Naive thymus-derived CD8-positive, alpha-beta T cell (primary cell): Measurements from ENCODE around the gene TTC7B. TPM values are rescaled to one million over a fixed set of nuclear protein-coding genes. Genes with fewer than 3 reads are reported as not detected.
A peak's percentile ranks its signal among the peaks of the same experiment; 100 is the strongest.

Experiments used
- ATAC-seq, 2 donors: fragments of 150-1000 bp; cut with Tn5 transposase in 1 of 2; sonication (Bioruptor Pico), chemical (Tn5 transposase) in 1 of 2; 1 replicate in 1 of 2; 2 replicates in 1 of 2; pipeline ENCODE4 v1.10.0; 2021; ENCODE audit warnings: mild to moderate bottlenecking in 2 of 2, moderate library complexity in 2 of 2
- POLR2A ChIA-PET: fragments of 350-600 bp; sonication (Branson Sonifier 250); formaldehyde crosslinking; loops from one replicate; lab custom pipeline; 2021; ENCODE audit warnings: antibody characterized with exemption; lab: Charles Lee
- DNase-seq, 10 donors: peaks; one replicate each; pipeline versions ENCODE4 v3.0.0 to v3.0.0-alpha.2; 2020 to 2022
- H3K27ac Mint-ChIP-seq, 10 donors: one replicate each; pipeline ENCODE4 v1.8.0; 2020 to 2022; ENCODE audit warnings: mild to moderate bottlenecking in 10 of 10, mixed read lengths in 10 of 10, moderate library complexity in 4 of 10, inconsistent platforms in 1 of 10
- H3K27me3 Mint-ChIP-seq, 5 donors: one replicate each; pipeline ENCODE4 v1.8.0; 2021 to 2022; ENCODE audit warnings: mixed read lengths in 5 of 5
- H3K36me3 Mint-ChIP-seq, 3 donors: one replicate each; pipeline ENCODE4 v1.8.0; 2020 to 2022; ENCODE audit warnings: mixed read lengths in 3 of 3, mild to moderate bottlenecking in 2 of 3, inconsistent platforms in 1 of 3
- H3K4me1 Mint-ChIP-seq, 4 donors: one replicate each; pipeline ENCODE4 v1.8.0; 2021 to 2022; ENCODE audit warnings: mixed read lengths in 4 of 4
- H3K4me3 Mint-ChIP-seq, 10 donors: one replicate each; pipeline ENCODE4 v1.8.0; 2020 to 2022; ENCODE audit warnings: mild to moderate bottlenecking in 10 of 10, mixed read lengths in 10 of 10, moderate library complexity in 6 of 10, inconsistent platforms in 1 of 10
- H3K9me3 Mint-ChIP-seq, 9 donors: one replicate each; pipeline ENCODE4 v1.8.0; 2020 to 2022; ENCODE audit warnings: mixed read lengths in 9 of 9, mild to moderate bottlenecking in 3 of 9, inconsistent platforms in 1 of 9, moderate library complexity in 1 of 9
- polyA plus RNA-seq, 3 donors: library from polyadenylated mRNA; unstranded; fragments of 300-500 nt; fragmentation: Illumina TruSeq; gene quantifications; one replicate each; pipeline ENCODE4 v1.2.3, GENCODE V29; 2021
- total RNA-seq, 8 experiments: library from RNA in 2 of 8; stranded (reverse) in 2 of 8; gene quantifications; one replicate each; pipeline ENCODE4 v1.2.3 and lab custom pipeline; 2021 to 2026

The TTC7B gene
- total and polyA plus RNA-seq, 5 experiments from 2014 or later, result 0.01 to 0.81 (median 0.41) TPM

GRCh38 chr14:90697132-90697531, 119.1 kb downstream of the TTC7B start:
- H3K4me1 Mint-ChIP-seq, result peaks cover 4 to 11% (median 4%) of the 10 kb centered on the region in 4 donors
- H3K27ac Mint-ChIP-seq, result no peak overlapping the region
- DNase-seq (no peak), ATAC-seq (peak in 1 of 2 donors; percentile 12)
- POLR2A ChIA-PET, result interaction anchor here (0.8 to 2.0 kb wide), 3 partner anchors 296 to 327 kb away, joined by 5 read pairs; no protein-coding TSS in a partner anchor
- no peak overlapping the region for H3K4me3 Mint-ChIP-seq
- no peaks in the 10 kb centered on the region for H3K9me3 Mint-ChIP-seq
- peaks cover 0 to 3% (median 0%) of the 10 kb centered on the region in 5 donors for H3K27me3 Mint-ChIP-seq
- H3K36me3 Mint-ChIP-seq, result no peaks in the 10 kb centered on the region

DNA sequence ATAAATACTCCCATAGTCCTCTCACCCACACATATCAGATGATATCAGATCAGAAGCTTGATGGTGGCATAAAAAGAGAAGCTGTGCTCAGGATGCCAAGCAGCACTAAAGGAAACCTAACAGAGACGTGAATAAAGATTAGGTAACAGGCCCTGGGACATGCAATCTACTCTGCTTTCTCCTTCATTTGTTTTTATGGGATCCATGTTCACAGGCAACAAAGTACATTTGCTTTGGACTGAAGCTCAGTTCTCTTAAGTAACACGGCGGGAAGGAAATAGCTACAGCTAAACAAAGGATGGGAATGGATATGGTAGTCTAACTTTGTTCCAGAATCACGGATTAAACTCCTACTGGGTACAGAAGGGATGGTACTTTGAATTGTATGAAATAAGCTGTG, 119.5 kb downstream of the TTC7B start:
- no peak overlapping the region for H3K4me3 Mint-ChIP-seq

DNA sequence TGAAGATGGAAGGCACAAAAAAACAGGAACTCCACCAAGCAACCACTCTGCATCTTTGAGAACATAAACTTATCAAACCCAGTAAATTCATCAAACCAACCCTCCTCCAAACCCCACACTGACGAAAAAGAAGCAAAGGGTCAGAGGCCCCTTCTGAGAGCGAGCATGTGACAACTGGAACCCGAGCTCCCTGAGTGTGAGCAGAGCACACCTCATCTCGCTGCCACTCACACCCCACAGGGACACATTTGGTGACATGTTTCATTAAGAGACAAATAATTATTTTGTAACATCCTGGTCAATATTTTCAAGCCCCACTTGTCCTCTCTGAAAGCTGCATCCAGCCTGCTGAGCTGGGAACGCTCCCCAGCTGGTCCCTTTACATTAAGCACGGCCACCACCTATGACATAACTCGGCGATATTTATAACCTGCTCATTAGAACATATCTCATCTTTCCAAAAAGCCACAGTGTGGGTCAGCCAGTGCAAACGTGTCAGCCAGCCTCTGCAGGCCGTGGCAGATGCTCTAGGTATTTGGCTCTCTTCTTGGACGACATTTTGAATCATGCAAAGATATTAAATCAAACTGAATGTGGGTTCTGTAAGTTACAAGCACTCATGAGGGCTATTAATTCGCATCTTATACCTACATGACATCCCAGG, 120.1 kb downstream of the TTC7B start:
- Mint-ChIP-seq H3K9me3 (no peaks in the 10 kb centered on the region), H3K4me3 (no peak overlapping the region), H3K27ac (peak overlapping the region in 1 of 10 donors; percentile 16), H3K27me3 (peaks cover 0 to 3% (median 0%) of the 10 kb centered on the region in 5 donors), H3K4me1 (peaks cover 4 to 11% (median 4%) of the 10 kb centered on the region in 4 donors), H3K36me3 (no peaks in the 10 kb centered on the region)
- ATAC-seq, result no peak
- no peak for DNase-seq
- POLR2A ChIA-PET, result interaction anchor here (1.7 kb wide), 1 partner anchor 295 kb away, joined by 5 read pairs; no protein-coding TSS in a partner anchor

More for the DNA sequence above, 119.5 kb downstream of the TTC7B start:
- no peaks in the 10 kb centered on the region for H3K9me3 Mint-ChIP-seq
- no peak for DNase-seq
- H3K27ac Mint-ChIP-seq, result peak overlapping the region in 2 of 10 donors; percentile 5 to 77
- peaks cover 4 to 11% (median 4%) of the 10 kb centered on the region in 4 donors for H3K4me1 Mint-ChIP-seq
- H3K27me3 Mint-ChIP-seq, result peaks cover 0 to 3% (median 0%) of the 10 kb centered on the region in 5 donors
- no peaks in the 10 kb centered on the region for H3K36me3 Mint-ChIP-seq
- POLR2A ChIA-PET, result interaction anchor here (0.8 to 1.7 kb wide), 2 partner anchors 296 to 327 kb away, joined by 5 read pairs; no protein-coding TSS in a partner anchor
- no peak for ATAC-seq

- no peak overlapping the region for H3K4me3 Mint-ChIP-seq
- POLR2A ChIA-PET, result no interaction called here
- DNase-seq (no peak), ATAC-seq (no peak)
- H3K27ac Mint-ChIP-seq, result no peak overlapping the region
- no peaks in the 10 kb centered on the region for H3K27me3 Mint-ChIP-seq
- no peaks in the 10 kb centered on the region for H3K9me3 Mint-ChIP-seq
- H3K4me1 Mint-ChIP-seq, result peaks cover 4 to 11% (median 4%) of the 10 kb centered on the region in 4 donors
- no peaks in the 10 kb centered on the region for H3K36me3 Mint-ChIP-seq
Measured at GRCh38 chr14:90693413-90693812, 122.8 kb downstream of the TTC7B start.

DNA sequence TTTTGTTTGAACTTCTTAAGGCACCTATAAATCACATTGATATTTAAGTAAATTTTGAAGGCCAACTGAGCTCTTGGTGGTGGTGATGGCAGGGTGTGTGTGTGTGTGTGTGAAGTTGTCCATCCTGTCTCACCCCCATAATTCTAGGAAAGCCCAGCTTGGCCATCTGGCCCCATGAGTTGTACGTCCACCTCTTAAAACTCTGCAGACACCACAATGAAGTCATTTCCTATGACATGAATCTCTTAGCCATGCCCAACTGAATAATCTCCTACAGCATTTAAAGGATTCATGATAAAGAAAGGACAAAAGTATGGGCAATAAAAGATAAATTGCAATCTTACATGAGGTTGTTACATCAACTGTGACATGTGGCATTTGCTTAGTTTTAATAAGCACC, 123.4 kb downstream of the TTC7B start:
- POLR2A ChIA-PET, result no interaction called here
- H3K4me1 Mint-ChIP-seq, result peaks cover 3 to 10% (median 4%) of the 10 kb centered on the region in 4 donors
- H3K36me3 Mint-ChIP-seq, result no peaks in the 10 kb centered on the region
- H3K27ac Mint-ChIP-seq, result no peak overlapping the region
- DNase-seq (no peak), ATAC-seq (no peak)
- no peaks in the 10 kb centered on the region for H3K27me3 Mint-ChIP-seq
- H3K9me3 Mint-ChIP-seq, result no peaks in the 10 kb centered on the region
- no peak overlapping the region for H3K4me3 Mint-ChIP-seq

DNA sequence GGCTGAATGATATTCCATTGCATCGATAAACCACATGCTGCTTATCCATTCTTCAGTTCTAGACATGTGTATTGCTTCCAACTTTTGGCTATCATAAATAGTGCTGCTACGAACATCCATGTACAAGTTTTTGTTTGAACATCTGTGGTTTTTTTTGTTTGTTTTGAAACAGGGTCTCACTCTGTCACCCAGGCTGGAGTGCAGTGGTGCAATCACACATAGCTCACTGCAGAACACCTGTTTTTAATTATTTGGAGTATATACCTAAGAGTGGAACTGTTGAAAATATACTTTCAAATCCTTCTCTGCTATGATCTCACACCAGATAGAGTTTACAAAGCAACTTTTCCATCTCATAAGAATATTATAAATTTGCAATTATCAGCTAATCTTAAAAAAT, 124.2 kb downstream of the TTC7B start:
- H3K4me3 Mint-ChIP-seq, result no peak overlapping the region
- no peak for DNase-seq
- H3K27ac Mint-ChIP-seq, result no peak overlapping the region
- no peaks in the 10 kb centered on the region for H3K36me3 Mint-ChIP-seq
- POLR2A ChIA-PET, result no interaction called here
- no peak for ATAC-seq
- no peaks in the 10 kb centered on the region for H3K9me3 Mint-ChIP-seq
- peaks cover 0 to 2% (median 0%) of the 10 kb centered on the region in 5 donors for H3K27me3 Mint-ChIP-seq
- peaks cover 0 to 4% (median 0%) of the 10 kb centered on the region in 4 donors for H3K4me1 Mint-ChIP-seq

- Mint-ChIP-seq H3K9me3 (no peaks in the 10 kb centered on the region), H3K4me1 (peaks cover 0 to 1% (median 0%) of the 10 kb centered on the region in 4 donors), H3K27ac (no peak overlapping the region), H3K27me3 (peaks cover 0 to 2% (median 0%) of the 10 kb centered on the region in 5 donors), H3K4me3 (no peak overlapping the region), H3K36me3 (no peaks in the 10 kb centered on the region)
- POLR2A ChIA-PET, result no interaction called here
- ATAC-seq (no peak), DNase-seq (no peak)
Measured at GRCh38 chr14:90691627-90692026, 124.6 kb downstream of the TTC7B start.

DNA sequence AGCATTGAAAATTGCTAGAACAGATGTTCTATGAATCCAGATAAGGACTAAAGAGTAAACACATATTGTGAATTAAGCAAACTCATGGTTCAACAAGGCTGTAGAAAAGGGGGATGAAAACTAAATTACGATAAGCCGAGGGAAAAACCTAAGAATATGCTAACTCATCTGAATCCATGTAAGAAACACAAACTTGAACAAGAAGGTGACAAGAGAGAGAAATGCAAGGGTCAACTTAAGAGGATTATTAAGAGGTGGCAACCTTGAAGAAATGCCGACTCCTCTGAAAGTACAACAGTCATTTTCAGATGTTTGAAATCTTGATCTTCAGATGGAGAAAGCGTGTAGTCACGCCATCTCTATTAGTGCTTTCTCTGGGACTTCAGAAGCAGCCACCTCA, 128.6 kb downstream of the TTC7B start:
- ATAC-seq, result no peak
- H3K27ac Mint-ChIP-seq, result no peak overlapping the region
- no peak overlapping the region for H3K4me3 Mint-ChIP-seq

GRCh38 chr14:90682615-90683014, 133.6 kb downstream of the TTC7B start:
- Mint-ChIP-seq H3K27ac (peak overlapping the region in 2 of 10 donors; percentile 34 to 62), H3K36me3 (no peaks in the 10 kb centered on the region), H3K4me1 (peaks cover 5 to 19% (median 18%) of the 10 kb centered on the region in 4 donors), H3K9me3 (no peaks in the 10 kb centered on the region), H3K4me3 (no peak overlapping the region), H3K27me3 (peaks cover 0 to 1% (median 0%) of the 10 kb centered on the region in 5 donors)
- POLR2A ChIA-PET, result no interaction called here
- DNase-seq, result no peak
- ATAC-seq, result no peak

More for the DNA sequence above, 128.6 kb downstream of the TTC7B start:
- Mint-ChIP-seq H3K27me3 (peaks cover 0 to 2% (median 0%) of the 10 kb centered on the region in 5 donors), H3K9me3 (no peaks in the 10 kb centered on the region), H3K36me3 (no peaks in the 10 kb centered on the region), H3K4me1 (no peaks in the 10 kb centered on the region)
- DNase-seq, result no peak
- POLR2A ChIA-PET, result no interaction called here

DNA sequence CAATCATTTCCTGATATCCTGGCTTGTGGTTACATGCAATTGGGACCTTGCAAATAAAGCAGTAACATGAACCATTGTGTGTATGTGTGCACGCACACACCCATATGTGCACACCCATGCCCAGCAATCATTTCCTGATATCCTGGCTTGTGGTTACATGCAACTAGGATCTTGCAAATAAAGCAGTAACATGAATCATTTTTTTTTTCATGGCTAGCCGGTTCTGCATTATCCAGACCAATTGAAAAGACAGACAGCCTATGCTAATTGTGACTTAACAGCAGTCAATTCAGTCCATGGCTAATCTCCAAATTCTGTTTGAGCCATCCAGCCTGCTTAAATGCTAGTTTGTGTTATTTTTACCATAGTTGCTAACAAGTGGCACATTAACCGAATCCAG, 134.3 kb downstream of the TTC7B start:
- no peaks in the 10 kb centered on the region for H3K27me3 Mint-ChIP-seq
- ATAC-seq (no peak), DNase-seq (no peak)
- no peak overlapping the region for H3K4me3 Mint-ChIP-seq
- H3K36me3 Mint-ChIP-seq, result no peaks in the 10 kb centered on the region
- POLR2A ChIA-PET, result no interaction called here
- H3K27ac Mint-ChIP-seq, result no peak overlapping the region
- no peaks in the 10 kb centered on the region for H3K9me3 Mint-ChIP-seq
- peaks cover 10 to 26% (median 24%) of the 10 kb centered on the region in 4 donors for H3K4me1 Mint-ChIP-seq

GRCh38 chr14:90678846-90679362, 137.3 kb downstream of the TTC7B start:
- H3K9me3 Mint-ChIP-seq, result no peaks in the 10 kb centered on the region
- no peaks in the 10 kb centered on the region for H3K27me3 Mint-ChIP-seq
- POLR2A ChIA-PET, result no interaction called here
- DNase-seq (no peak), ATAC-seq (no peak)
- peak overlapping the region in 4 of 10 donors; percentile 5 to 23 (median 17) for H3K4me3 Mint-ChIP-seq
- H3K36me3 Mint-ChIP-seq, result no peaks in the 10 kb centered on the region
- H3K27ac Mint-ChIP-seq, result peak overlapping the region in 5 of 10 donors; percentile 37 to 97 (median 58)
- peaks cover 10 to 39% (median 36%) of the 10 kb centered on the region in 4 donors for H3K4me1 Mint-ChIP-seq

- POLR2A ChIA-PET, result no interaction called here
- no peak for ATAC-seq
- Mint-ChIP-seq H3K4me1 (peaks cover 10 to 39% (median 36%) of the 10 kb centered on the region in 4 donors), H3K36me3 (no peaks in the 10 kb centered on the region), H3K27ac (peak overlapping the region in 6 of 10 donors; percentile 14 to 97 (median 72)), H3K9me3 (no peaks in the 10 kb centered on the region), H3K4me3 (peak overlapping the region in 1 of 10 donors; percentile 71), H3K27me3 (no peaks in the 10 kb centered on the region)
- DNase-seq, result no peak
Measured at GRCh38 chr14:90678420-90678819, 137.8 kb downstream of the TTC7B start.

DNA sequence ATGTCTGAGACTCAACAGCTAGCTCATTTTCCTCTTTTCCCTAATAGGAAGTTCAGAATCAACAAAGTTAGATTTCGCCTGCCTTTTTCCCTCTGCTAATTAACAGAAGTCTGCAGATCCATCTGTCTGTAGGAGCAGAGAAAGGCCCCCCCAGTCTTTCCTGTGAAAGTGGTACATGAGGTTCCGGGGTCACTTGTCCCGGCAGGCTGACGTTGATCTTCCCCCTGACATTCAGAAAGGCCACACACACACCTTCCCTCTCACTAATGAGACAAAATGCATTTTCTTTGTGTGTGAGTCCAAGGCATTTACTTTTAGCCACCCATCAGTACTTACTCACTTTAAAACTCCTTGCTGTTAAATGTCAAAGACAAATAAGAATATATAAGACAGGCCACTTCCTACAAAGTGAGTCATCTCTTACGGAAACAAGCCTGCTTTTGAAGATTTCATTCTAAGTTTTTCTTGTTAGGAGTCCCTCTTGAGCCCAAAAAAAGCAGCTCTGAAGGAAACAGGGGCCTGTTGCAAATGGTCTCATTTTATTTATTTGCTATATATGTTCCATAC, 138.7 kb downstream of the TTC7B start:
- POLR2A ChIA-PET, result no interaction called here
- ATAC-seq (peak; percentile 82 to 97), DNase-seq (peak in 3 of 10 donors; percentile 7 to 27 (median 26))

More for the DNA sequence above, 138.7 kb downstream of the TTC7B start:
- Mint-ChIP-seq H3K4me1 (peaks cover 10 to 39% (median 36%) of the 10 kb centered on the region in 4 donors), H3K27me3 (no peaks in the 10 kb centered on the region), H3K27ac (peak overlapping the region; percentile 36 to 97 (median 85)), H3K36me3 (no peaks in the 10 kb centered on the region), H3K4me3 (peak overlapping the region; percentile 54 to 84 (median 74)), H3K9me3 (no peaks in the 10 kb centered on the region)
